Measurements from ENCODE around the gene IFRD2.
"Not testable (repeated sequence)": the region's sequence is repeated elsewhere in the genome, so short reads cannot be mapped to it uniquely, and the experiment has no call there.

The IFRD2 gene

DNA sequence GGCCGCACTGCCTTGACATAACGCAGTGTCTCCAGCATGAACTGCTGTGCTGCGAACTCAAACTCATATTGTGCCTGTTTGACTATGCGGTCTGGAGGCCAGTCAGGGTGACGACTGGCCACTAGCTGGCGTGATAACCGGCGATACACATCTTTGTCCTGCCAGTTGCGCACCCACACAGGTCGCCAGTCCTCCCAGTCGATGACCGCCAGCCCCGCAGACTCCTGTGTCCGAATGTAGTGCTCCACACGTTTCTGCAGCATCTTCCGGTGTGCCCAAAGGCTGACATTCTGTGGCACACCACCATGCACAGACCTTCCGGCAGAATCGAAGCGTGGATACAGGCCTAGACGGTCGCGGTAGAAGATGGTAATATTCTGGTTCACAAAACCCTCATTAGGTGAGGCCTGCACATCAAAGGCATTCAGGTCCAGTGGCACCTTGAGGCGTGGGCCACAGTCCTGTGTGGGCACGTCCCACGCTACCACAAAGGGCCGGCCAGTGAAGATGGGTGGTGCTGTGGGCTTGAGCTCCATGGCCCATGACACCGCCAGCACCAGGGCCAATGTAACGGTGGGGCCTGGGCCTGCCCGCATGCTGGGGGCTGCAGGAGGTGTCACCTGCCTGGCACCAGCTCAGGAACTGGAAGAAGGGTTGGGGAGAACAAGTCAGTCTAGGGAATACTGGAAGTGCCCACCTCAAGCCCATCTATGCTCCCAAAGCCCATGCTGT lies 27.8 kb upstream of the IFRD2 start:
- DNase-seq (ENCODE audit: low spot score in 2 of 2) (no peak), ATAC-seq (ENCODE audit: low read depth) (no peak)
- no peaks in the 10 kb centered on the region for H3K9me3 Mint-ChIP-seq
- H3K4me3 Mint-ChIP-seq: peak overlapping the region; percentile 91
- no peaks in the 10 kb centered on the region for H3K36me3 Mint-ChIP-seq
- H3K4me1 Mint-ChIP-seq: peaks cover 42% of the 10 kb centered on the region
- no peaks in the 10 kb centered on the region for H3K27me3 Mint-ChIP-seq
- peak overlapping the region; percentile 72 for H3K27ac Mint-ChIP-seq

DNA sequence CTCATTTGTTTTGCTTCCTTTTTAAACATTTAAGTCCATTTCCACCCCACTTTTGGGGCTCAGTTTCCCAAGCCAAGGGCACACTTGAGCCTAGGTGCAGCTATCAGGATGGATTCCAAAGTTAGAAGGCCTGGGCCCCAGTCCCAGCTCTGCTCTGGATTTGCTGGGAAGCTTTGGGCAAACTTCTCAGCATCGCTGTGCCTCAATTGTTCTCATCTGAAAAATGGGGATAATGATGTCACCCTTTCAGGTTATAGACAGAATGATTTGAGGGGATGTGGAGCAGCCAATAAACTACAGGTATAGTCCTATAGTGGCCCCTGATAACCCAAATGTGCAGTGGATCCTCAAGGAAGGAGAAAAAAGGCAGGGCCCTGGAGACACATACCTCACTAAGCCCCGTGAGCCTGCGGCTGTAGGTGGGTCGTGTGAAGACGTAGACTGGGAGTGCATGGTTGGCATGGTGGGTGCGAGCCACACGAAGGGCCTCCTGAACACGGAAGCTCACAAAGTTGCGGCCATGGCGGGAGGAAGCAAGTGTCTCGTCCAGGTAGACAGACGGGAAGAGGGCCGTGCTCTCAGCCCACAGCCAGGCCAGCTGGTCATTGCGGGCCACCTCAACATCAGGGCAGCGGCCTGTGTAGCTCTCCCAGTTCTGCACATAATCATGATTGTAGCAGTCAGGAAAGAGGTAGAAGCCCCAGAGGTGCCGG lies 27.1 kb upstream of the IFRD2 start:
- Mint-ChIP-seq H3K27me3 (no peaks in the 10 kb centered on the region), H3K4me1 (peaks cover 39% of the 10 kb centered on the region), H3K9me3 (no peaks in the 10 kb centered on the region), H3K36me3 (no peaks in the 10 kb centered on the region), H3K4me3 (peak overlapping the region; percentile 32), H3K27ac (no peak overlapping the region)
- no peak for DNase-seq (ENCODE audit: low spot score in 2 of 2)
- no peak for ATAC-seq (ENCODE audit: low read depth)

DNA sequence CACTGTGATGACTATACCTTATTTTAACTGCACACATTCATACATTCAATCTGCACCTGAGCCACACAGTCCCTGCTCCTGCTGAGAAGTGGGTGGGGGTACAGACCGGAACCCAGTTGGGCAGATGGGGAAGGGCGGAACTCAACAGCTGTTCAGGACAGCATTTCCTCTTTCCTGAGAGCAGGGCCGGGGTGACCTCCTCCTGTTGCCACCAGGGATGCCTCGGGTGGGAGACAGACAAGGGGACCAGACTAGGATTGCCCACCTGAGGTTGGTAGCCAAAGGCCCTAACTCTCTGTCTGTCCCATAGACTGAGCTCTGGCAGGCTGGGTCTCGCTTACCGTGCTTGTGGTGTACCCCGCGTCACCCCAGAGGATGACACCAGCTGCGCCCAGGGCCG lies 26.4 kb upstream of the IFRD2 start:
- no peak overlapping the region for H3K27ac Mint-ChIP-seq
- H3K27me3 Mint-ChIP-seq: no peaks in the 10 kb centered on the region
- no peaks in the 10 kb centered on the region for H3K36me3 Mint-ChIP-seq
- peaks cover 39% of the 10 kb centered on the region for H3K4me1 Mint-ChIP-seq
- ATAC-seq (ENCODE audit: low read depth) (no peak), DNase-seq (ENCODE audit: low spot score in 2 of 2) (no peak)
- peak overlapping the region; percentile 29 for H3K4me3 Mint-ChIP-seq
- no peaks in the 10 kb centered on the region for H3K9me3 Mint-ChIP-seq

DNA sequence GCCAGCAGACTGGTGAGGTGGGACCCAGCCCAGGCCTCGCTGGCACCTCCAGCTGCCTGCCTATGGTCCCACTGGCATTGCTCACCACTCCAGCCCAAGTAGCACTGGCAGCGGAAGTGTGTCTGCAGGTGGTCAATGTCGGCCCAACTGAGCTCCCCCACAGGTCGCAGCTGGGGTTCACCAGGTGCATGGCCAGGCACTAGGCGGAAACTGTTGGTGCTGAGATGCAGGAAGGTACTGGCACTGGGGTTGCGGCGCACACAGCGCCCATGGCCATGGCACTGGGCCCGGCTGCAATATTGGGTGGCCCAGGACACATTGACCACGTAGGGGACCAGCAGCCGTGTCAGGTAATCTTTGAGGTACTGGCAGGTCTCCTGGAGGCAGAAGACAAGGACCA lies 25.9 kb upstream of the IFRD2 start:
- no peak for ATAC-seq (ENCODE audit: low read depth)
- no peak for DNase-seq (ENCODE audit: low spot score in 2 of 2)
- Mint-ChIP-seq H3K4me3 (no peak overlapping the region), H3K36me3 (no peaks in the 10 kb centered on the region), H3K4me1 (peaks cover 38% of the 10 kb centered on the region), H3K27ac (no peak overlapping the region), H3K9me3 (no peaks in the 10 kb centered on the region), H3K27me3 (no peaks in the 10 kb centered on the region)

DNA sequence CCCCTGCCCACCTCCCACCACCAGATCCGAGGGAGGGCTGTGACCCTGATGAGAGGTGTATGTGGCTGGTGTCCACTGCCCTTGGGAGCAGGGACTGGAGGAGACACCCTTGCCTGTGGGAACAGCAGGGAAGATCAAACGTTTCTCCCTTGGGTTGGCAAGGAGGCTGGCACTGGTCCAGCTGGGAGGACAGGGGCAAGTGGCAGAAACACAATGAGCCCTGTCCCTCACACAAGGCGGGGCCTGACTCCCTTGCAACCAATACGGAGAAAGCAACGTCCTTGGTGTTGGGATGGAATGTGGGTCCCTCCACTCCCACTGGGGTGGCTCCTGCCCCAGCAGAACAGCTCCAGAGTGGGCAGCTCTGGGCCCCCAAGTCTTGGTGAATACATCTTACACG lies 25.1 kb upstream of the IFRD2 start:
- H3K36me3 Mint-ChIP-seq: no peaks in the 10 kb centered on the region
- no peak overlapping the region for H3K27ac Mint-ChIP-seq
- no peaks in the 10 kb centered on the region for H3K9me3 Mint-ChIP-seq
- peaks cover 36% of the 10 kb centered on the region for H3K4me1 Mint-ChIP-seq
- ATAC-seq (ENCODE audit: low read depth) (no peak), DNase-seq (ENCODE audit: low spot score in 2 of 2) (no peak)
- H3K4me3 Mint-ChIP-seq: no peak overlapping the region
- no peaks in the 10 kb centered on the region for H3K27me3 Mint-ChIP-seq

DNA sequence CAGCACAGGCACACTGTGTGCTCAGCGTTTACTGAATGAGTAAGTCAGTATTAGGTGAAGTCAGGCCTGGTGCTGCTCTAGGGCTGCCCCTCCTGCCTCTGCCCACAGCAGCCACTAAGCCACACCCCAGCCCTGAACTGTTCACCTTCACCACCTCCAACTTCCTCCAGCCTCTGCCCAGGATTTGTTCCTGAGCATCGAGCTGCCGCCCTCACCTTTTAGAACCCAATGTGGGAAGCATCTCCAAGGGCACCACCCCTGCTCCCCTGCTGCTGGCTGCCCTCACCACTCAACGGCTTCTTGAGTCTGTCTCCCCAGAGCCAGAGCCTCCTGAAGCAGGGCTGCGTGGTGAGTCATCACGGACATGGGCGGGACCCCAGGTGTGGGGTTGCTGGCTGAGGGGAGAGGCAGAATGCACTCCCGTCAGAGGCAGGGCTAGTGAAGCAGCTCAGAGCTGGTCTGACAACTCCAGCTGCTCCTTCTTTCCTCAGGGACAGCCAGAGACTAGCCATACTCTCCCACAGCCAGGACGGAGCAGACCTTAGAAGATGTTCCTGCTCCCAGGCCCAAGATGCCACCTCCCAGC lies 24.5 kb upstream of the IFRD2 start:
- DNase-seq (ENCODE audit: low spot score in 2 of 2) (peak in 1 of 2 donors; percentile 44), ATAC-seq (ENCODE audit: low read depth) (peak; percentile 57)
- peaks cover 36% of the 10 kb centered on the region for H3K4me1 Mint-ChIP-seq
- H3K9me3 Mint-ChIP-seq: no peaks in the 10 kb centered on the region
- H3K4me3 Mint-ChIP-seq: peak overlapping the region; percentile 79
- H3K36me3 Mint-ChIP-seq: no peaks in the 10 kb centered on the region
- no peaks in the 10 kb centered on the region for H3K27me3 Mint-ChIP-seq
- peak overlapping the region; percentile 80 for H3K27ac Mint-ChIP-seq

DNA sequence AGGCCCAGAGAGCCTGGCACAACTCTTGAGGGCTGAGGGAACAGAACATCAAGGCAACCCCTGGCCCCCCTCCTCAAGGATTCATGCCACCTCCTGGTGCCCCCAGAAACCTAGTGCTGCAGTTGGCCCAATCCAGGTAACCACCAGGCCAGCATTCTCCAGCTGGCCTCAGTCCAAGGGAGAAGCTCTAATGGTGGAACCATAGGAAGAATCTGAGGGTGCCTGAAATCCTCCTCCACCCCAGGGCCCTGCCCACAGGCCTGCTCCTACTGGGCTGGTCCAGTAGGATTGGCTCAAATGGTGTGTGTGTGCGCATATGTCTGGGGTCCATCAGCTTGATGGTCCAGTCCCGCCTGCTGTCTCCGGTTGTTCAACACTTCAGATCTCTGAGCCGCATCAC lies 22.6 kb upstream of the IFRD2 start:
- Mint-ChIP-seq H3K36me3 (no peaks in the 10 kb centered on the region), H3K27me3 (no peaks in the 10 kb centered on the region), H3K4me1 (peaks cover 27% of the 10 kb centered on the region), H3K27ac (no peak overlapping the region), H3K9me3 (no peaks in the 10 kb centered on the region), H3K4me3 (no peak overlapping the region)
- ATAC-seq (ENCODE audit: low read depth) (no peak), DNase-seq (ENCODE audit: low spot score in 2 of 2) (no peak)

DNA sequence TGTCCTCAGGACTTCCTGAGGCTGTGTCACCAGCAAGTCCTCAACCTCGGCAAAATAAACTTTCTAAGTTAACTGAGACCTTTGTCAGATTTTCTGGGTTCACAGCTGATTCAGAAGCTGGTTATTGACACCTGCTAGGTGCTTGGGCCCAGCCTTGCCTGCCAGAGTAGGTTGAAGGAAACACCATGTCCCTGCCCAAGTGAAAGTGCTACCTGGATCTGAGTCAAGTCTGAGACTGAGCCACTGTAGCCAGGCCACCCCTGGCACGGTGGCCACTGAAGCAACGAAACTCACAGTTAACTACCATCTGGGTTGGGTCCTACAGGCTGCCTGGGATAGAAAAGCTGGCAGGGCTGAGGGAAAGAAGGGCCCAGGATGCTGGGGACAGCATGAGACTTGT lies 22.1 kb upstream of the IFRD2 start:
- ATAC-seq (ENCODE audit: low read depth) (no peak), DNase-seq (ENCODE audit: low spot score in 2 of 2) (no peak)
- H3K27me3 Mint-ChIP-seq: no peaks in the 10 kb centered on the region
- no peak overlapping the region for H3K27ac Mint-ChIP-seq
- H3K4me1 Mint-ChIP-seq: peaks cover 25% of the 10 kb centered on the region
- H3K9me3 Mint-ChIP-seq: no peaks in the 10 kb centered on the region
- H3K36me3 Mint-ChIP-seq: no peaks in the 10 kb centered on the region
- H3K4me3 Mint-ChIP-seq: no peak overlapping the region

DNA sequence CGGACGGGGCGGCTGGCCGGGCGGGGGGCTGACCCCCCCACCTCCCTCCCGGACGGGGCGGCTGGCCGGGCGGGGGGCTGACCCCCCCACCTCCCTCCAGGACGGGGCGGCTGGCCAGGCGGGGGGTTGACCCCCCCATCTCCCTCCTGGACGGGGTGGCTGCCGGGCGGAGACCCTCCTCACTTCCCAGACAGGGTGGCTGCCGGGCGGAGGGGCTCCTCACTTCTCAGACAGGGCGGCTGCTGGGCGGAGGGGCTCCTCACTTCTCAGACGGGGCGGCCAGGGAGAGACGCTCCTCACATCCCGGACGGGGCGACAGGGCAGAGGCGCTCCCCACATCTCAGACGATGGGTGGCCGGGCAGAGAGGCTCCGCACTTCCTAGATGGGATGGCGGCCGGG lies 19.8 kb upstream of the IFRD2 start:
- H3K4me3 Mint-ChIP-seq; H3K9me3 Mint-ChIP-seq; H3K36me3 Mint-ChIP-seq; H3K27ac Mint-ChIP-seq; ATAC-seq (ENCODE audit: low read depth); DNase-seq (ENCODE audit: low spot score in 2 of 2); H3K27me3 Mint-ChIP-seq: not testable (repeated sequence)
- H3K4me1 Mint-ChIP-seq: peaks cover 12% of the 10 kb centered on the region

DNA sequence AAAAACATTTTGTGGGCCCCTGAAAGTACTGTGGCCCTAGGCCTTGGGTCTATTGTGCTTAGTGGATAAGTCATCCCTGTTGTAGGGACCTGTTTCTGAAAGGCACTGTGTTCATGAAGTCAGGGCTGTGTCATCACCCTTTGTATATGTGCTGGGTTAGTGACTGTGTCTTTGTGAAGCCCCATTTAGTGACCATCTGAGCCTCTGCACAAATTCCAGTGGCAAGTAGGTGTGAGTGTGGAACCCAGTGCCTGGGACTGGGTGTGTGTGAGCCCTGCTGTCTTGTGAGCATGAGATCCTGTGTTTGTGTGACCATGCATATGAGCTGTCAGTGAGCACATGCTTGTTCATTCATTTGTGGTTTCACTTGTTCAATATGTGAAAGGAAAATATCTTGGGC lies 12.4 kb upstream of the IFRD2 start:
- no peak overlapping the region for H3K27ac Mint-ChIP-seq

DNA sequence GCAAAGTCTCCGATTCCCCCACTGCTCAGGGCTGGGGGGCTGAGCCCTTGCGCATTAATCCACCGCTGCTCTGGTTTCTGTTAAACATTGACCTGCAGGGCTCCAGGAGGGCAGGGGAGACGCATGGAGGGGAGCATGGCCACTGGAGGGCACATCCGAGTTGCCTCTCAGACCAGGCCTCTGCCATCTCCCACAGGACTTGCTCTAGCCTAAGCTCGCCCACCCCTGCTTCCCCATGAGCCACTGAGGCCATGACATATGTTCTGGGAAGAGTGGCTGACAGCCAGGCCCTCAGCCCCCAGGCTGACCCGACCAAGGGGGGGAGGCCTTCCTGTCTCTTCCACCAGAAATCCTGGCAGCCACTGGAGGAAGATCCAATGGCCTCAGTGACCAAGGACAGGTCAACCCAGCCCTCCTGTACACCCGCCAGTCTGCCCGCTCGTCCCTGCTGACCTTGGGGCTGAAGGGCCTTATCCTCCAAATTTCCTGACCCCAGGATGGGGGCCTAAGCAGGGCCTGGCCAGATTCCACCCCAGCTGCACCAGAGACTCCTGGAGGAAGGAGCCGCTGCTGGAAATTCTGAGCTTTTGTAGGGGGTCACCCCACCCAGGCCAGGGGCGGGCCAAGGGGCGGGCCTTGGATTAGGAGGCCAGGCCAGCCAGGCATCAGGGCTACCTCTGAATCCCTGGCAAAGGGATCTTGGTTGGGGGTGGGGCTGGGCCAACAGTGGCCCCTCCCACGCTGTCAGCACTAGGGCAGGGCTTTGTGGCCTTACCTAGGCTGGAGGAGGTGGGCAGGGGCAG lies 11.0 kb upstream of the IFRD2 start, which contains the start of gene HYAL1:
TSS of gene HYAL1 (minus strand) at position 562 of the 803 bp plus-strand sequence. CDS start 618 bp downstream, outside the sequence.
- H3K4me3 Mint-ChIP-seq: no peak within 1 kb of the TSS
- H3K36me3 Mint-ChIP-seq: no peaks in the 10 kb centered on the region
- DNase-seq (ENCODE audit: low spot score in 2 of 2): no peak
- no peak for ATAC-seq (ENCODE audit: low read depth)
- H3K4me1 Mint-ChIP-seq: peaks cover 11% of the 10 kb centered on the region
- no peaks in the 10 kb centered on the region for H3K27me3 Mint-ChIP-seq
- no peaks in the 10 kb centered on the region for H3K9me3 Mint-ChIP-seq
- no peak within 1 kb of the TSS for H3K27ac Mint-ChIP-seq

More for the DNA sequence above, 12.4 kb upstream of the IFRD2 start:
- H3K9me3 Mint-ChIP-seq: no peaks in the 10 kb centered on the region
- peaks cover 10% of the 10 kb centered on the region for H3K4me1 Mint-ChIP-seq
- no peak for ATAC-seq (ENCODE audit: low read depth)
- H3K36me3 Mint-ChIP-seq: no peaks in the 10 kb centered on the region
- no peak overlapping the region for H3K4me3 Mint-ChIP-seq
- DNase-seq (ENCODE audit: low spot score in 2 of 2): no peak
- no peaks in the 10 kb centered on the region for H3K27me3 Mint-ChIP-seq

DNA sequence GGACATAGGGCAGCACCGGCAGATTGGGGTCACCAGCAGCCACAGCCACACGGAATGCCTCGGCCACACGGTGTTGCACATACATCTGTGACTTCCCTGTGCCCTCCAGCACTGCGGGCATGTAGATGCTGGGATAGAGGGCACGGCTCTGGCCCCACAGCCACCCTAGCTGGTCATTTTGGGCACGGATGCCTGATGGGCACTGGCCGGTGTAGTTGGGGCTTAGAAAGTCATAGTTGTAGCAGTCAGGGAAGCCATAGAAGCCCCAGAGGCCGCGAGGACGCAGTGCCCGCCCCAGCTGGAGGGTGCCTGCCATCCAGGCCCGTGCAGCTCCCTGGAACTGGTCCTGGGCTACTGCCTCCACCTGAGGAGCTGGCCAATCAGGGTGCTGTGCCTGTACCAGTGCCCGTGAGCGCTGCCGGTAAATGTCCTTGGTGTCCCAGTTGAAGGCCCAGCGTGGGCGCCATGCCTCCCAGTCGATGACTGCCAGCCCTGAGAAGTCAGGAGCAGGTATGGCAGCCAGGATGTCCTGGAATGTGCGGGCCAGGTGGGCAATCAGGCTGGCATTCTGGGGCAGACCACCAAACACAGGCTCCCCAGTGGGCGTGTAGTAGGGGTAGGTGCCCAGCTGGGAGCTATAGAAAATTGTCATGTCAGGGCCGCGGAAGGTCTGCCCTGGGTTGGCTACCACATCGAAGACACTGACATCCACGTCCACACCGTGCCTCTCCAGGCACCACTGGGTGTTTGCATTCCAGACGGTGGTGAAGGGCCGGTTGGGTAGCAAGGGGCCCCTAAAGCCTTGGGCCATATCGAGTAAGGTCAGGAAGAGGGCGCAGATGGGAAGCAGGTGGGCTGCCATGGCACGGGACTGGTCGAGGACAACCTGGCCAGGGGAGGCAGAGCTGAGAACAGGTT lies 10.1 kb upstream of the IFRD2 start:
- H3K4me3 Mint-ChIP-seq: no peak overlapping the region
- no peak overlapping the region for H3K27ac Mint-ChIP-seq
- H3K36me3 Mint-ChIP-seq: no peaks in the 10 kb centered on the region
- peaks cover 17% of the 10 kb centered on the region for H3K4me1 Mint-ChIP-seq
- DNase-seq (ENCODE audit: low spot score in 2 of 2): no peak
- no peaks in the 10 kb centered on the region for H3K9me3 Mint-ChIP-seq
- no peak for ATAC-seq (ENCODE audit: low read depth)
- H3K27me3 Mint-ChIP-seq: no peaks in the 10 kb centered on the region

DNA sequence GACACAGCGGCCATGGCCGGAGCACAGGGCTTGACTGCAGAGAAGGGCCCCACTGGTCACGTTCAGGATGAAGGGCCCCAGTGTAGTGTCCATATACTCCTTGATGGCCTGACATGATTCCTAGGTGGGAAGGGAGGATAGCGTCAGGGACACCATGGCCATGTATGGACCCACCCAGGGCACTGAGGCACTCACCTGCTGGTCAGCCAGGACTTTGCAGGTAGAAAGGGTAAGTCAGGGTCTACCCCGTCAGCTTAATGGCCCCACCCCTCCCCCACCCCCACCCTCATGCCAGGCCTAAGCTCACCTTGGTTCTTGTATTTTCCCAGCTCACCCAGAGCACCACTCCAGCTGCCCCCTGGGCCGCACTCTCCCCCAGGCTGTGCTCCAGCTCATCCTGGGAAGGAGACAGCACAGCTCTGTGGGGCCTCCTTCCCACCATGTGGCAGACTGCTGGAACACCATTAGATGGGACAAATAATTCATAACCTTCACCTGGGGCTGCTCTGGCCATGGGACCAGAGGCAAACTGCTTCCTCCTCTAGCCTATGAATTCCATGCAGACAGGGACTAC lies 8.5 kb upstream of the IFRD2 start:
- Mint-ChIP-seq H3K36me3 (no peaks in the 10 kb centered on the region), H3K4me3 (peak overlapping the region; percentile 94), H3K4me1 (peaks cover 20% of the 10 kb centered on the region), H3K9me3 (no peaks in the 10 kb centered on the region), H3K27me3 (no peaks in the 10 kb centered on the region), H3K27ac (peak overlapping the region; percentile 97)
- DNase-seq (ENCODE audit: low spot score in 2 of 2): no peak
- ATAC-seq (ENCODE audit: low read depth): no peak
